Mesodermal cell (in vitro differentiated cells): ENCODE data around the gene DNAH17.

Experiments
- H3K27ac ChIP-seq: 2 replicates; pipeline ENCODE4 v1.7.0; 2013; ENCODE audit warnings: mild to moderate bottlenecking, low read depth, low read length, moderate library complexity; ENCODE audit not compliant: severe bottlenecking
- H3K36me3 ChIP-seq: 2 replicates; pipeline ENCODE4 v1.7.1; 2013; ENCODE audit warnings: mild to moderate bottlenecking, low read length, moderate library complexity; ENCODE audit not compliant: control insufficient read depth, insufficient read depth
- H3K4me1 ChIP-seq: one replicate; pipeline ENCODE4 v1.7.1; 2013; ENCODE audit warnings: mild to moderate bottlenecking, low read length; ENCODE audit not compliant: insufficient read depth, control insufficient read depth, poor library complexity, severe bottlenecking
- H3K4me3 ChIP-seq: 2 replicates; pipeline ENCODE4 v1.7.0; 2013; ENCODE audit warnings: low read length, control low read depth, mild to moderate bottlenecking; ENCODE audit not compliant: insufficient read depth, poor library complexity, severe bottlenecking; ENCODE audit errors: extremely low read depth
- H3K9me3 ChIP-seq: 2 replicates; pipeline ENCODE4 v1.7.1; 2013; ENCODE audit warnings: mild to moderate bottlenecking, low read length, moderate library complexity; ENCODE audit not compliant: control insufficient read depth
- WGBS, 2 experiments: methylation state at CpG; one replicate each; pipeline ENCODE4 v1.1.5; 2013; ENCODE audit warnings: missing lambda C conversion rate in 2 of 2; ENCODE audit not compliant: insufficient coverage in 2 of 2; 5-methylcytosine and 5-hydroxymethylcytosine counted together

The DNAH17 gene

GRCh38 chr17:78589031-78589675, 12.0 kb upstream of the DNAH17 start:
- H3K4me1 ChIP-seq = peaks cover 10% of the 10 kb centered on the region
- no peaks in the 10 kb centered on the region for H3K9me3 ChIP-seq
- WGBS, 2 experiments = 83 to 89% methylated on average over 16 to 17 of the region's 18 CpGs
- H3K27ac ChIP-seq = no peak overlapping the region
- H3K4me3 ChIP-seq = no peak overlapping the region
- H3K36me3 ChIP-seq = no peaks in the 10 kb centered on the region

DNA sequence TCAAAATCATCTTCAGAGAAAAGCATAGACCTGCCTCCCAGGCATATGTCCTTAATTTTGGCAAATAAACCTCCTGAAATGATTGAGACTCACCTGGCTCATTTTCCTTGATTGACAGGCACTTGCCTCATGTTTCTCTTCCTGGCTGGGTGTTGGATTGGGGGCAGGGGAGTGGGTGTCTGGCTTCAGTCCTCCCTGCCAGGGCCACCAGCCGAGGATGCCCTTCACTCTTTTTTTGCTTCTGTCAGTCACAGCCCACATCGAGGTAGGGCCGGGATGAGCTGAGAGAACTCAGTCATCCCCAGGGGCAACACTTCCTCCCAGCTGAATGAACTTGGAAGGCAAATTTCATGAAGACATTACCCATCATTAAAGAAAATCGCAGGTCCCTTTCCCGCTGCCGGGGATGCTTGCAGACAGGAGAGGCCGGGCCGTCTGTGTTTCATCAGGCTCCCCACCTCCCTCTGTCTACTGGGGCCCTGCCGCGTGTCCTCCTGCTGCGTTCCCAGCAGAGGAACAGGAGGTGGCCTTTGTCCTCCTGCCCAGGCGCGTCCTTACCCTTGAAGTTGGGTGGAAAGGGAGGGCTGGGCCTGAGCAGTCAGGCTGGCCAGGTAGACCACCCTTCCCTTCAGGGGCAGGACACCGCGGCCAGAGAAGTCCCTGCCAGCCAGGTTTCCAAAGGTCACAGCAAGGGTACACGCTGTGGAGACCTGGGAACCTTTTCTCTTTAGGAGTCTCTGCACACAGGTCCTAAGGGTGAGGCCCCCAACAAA, 11.2 kb upstream of the DNAH17 start:
- WGBS, 2 experiments = 78 to 86% methylated on average over 12 to 13 of the region's 16 CpGs

DNA sequence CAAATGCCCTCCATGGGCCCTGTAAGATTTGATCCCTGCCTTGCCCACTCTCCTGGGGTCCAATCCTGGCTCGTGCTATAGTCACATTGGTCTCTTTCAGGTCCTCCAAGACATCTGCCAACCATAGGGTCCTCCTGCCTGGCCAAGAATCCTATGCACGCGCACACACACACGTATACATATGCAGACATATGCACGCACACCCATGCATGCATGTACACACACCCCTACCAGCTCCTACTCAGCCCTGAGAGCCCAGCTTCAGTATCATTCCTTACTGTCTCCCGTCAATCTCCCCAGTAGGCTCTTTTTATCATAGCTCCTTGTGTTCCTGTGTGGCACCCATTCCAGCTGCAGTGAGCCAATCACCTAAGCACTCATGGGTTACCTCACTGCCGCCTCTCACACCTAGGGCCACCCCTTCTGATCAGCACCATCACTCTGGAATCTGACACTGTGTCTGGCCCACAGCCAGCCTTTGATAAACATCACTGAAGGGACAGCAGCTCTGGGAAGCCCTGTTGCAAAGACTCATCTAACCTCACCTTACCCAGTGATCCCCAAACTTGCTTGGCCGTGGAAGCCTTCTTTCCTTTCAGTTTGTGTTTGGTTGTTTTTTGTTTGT, 7.9 kb upstream of the DNAH17 start:
- Histone ChIP-seq H3K27ac (no peak overlapping the region), H3K4me3 (no peak overlapping the region), H3K36me3 (no peaks in the 10 kb centered on the region), H3K9me3 (no peaks in the 10 kb centered on the region), H3K4me1 (no peaks in the 10 kb centered on the region)
- WGBS, 2 experiments = 95 to 96% methylated on average over 6 to 7 of the region's 8 CpGs

More for the DNA sequence above, 11.2 kb upstream of the DNAH17 start:
- H3K27ac ChIP-seq = no peak overlapping the region
- H3K4me1 ChIP-seq = peaks cover 10% of the 10 kb centered on the region
- H3K4me3 ChIP-seq = no peak overlapping the region
- no peaks in the 10 kb centered on the region for H3K36me3 ChIP-seq
- H3K9me3 ChIP-seq = no peaks in the 10 kb centered on the region

DNA sequence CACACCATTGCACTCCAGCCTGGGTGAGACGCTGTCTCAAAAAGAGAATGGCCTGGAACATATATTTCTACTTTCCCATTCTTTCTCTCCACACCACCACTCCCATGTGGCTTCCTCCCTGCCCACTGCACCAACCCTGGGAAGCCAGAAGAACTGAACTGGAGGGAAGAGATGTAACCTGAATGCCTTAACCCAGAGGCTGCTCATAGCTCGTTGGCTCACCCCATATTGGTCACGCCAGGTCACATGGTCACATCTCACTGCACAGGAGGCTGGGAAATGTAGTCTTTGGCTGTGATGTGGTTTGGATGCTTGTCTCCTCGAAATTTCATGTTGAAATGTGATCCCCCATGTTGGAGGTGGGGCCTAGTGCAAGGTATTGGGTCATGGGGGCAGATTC, 5.9 kb upstream of the DNAH17 start:
- no peaks in the 10 kb centered on the region for H3K36me3 ChIP-seq
- WGBS, 2 experiments = 56 to 70% methylated on average over 4 of the region's 4 CpGs
- no peak overlapping the region for H3K27ac ChIP-seq
- no peaks in the 10 kb centered on the region for H3K4me1 ChIP-seq
- H3K4me3 ChIP-seq = no peak overlapping the region
- no peaks in the 10 kb centered on the region for H3K9me3 ChIP-seq

DNA sequence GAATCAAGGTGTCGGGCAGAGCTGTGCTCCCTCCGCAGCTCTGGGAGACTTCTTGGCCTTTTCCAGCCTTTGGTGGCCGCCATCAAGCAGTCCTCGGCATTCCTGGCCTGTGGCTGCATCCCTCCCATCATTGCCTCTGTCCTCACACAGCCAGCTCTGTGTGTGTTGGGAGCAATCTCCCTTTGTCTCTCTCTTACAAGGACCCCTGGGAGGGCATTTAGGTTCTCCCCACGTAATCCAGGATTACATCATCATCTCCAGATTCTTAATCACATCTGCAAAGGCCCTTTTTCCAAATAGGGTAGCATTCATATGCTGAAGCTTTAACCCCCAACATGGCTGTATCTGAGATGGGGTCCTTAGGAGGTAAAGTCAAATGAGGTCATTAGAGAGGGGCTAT, 4.1 kb upstream of the DNAH17 start:
- no peaks in the 10 kb centered on the region for H3K4me1 ChIP-seq
- WGBS, 2 experiments = 83 to 95% methylated on average over 3 to 4 of the region's 5 CpGs
- no peak overlapping the region for H3K27ac ChIP-seq
- no peak overlapping the region for H3K4me3 ChIP-seq
- no peaks in the 10 kb centered on the region for H3K9me3 ChIP-seq
- no peaks in the 10 kb centered on the region for H3K36me3 ChIP-seq

GRCh38 chr17:78580277-78580804, 3.1 kb upstream of the DNAH17 start:
- Histone ChIP-seq H3K4me3 (no peak overlapping the region), H3K4me1 (no peaks in the 10 kb centered on the region), H3K27ac (no peak overlapping the region), H3K9me3 (no peaks in the 10 kb centered on the region), H3K36me3 (no peaks in the 10 kb centered on the region)
- WGBS, 2 experiments = 85 to 91% methylated on average over 6 to 8 of the region's 9 CpGs

DNA sequence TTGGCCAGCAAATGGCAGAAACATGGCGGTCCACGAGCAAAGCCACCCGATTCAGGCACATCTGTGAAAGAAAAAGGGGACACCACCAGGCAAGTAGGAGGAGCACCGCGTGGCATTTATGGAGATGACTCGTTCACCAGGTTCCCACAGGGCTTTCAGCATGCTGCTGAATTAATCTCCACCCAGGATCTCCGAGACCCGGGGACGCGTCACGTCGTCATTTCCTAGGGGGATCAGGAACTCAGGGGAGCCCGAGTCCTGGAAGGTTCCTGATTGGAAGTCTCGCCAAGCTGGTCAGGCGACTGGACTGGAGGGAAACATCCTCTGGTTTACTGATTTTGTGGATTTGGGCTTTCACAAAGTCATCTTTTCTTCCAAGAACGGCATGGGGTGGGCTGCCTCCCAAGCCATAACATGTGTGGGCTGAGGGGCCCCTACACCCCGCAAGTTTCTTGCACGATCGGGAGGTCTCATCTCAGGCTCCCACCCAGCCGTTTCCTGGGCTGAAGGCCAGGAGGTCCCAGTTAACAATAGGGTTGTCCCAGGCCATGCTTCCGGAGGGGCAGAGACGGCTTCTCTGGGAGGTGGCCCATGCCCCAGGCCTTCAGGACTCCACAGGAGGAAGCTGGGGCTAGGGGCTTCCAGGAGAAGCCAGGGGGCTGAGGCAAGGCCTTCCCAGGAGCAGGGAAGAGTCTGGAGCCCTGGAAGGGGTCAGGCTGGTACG, 645 bp downstream of the DNAH17 start:
- H3K9me3 ChIP-seq = no peaks in the 10 kb centered on the region
- WGBS, 2 experiments = 87 to 89% methylated on average over 16 to 22 of the region's 23 CpGs

GRCh38 chr17:78575899-78576298, 1.3 kb downstream of the DNAH17 start:
- no peak overlapping the region for H3K27ac ChIP-seq
- H3K4me3 ChIP-seq = no peak overlapping the region
- H3K4me1 ChIP-seq = no peaks in the 10 kb centered on the region
- no peaks in the 10 kb centered on the region for H3K36me3 ChIP-seq
- 72 to 81% methylated on average over 5 to 6 of the region's 7 CpGs for WGBS, 2 experiments
- H3K9me3 ChIP-seq = no peaks in the 10 kb centered on the region

More for the DNA sequence above, 645 bp downstream of the DNAH17 start:
- H3K27ac ChIP-seq = no peak overlapping the region
- no peaks in the 10 kb centered on the region for H3K36me3 ChIP-seq
- no peak overlapping the region for H3K4me3 ChIP-seq
- H3K4me1 ChIP-seq = no peaks in the 10 kb centered on the region

DNA sequence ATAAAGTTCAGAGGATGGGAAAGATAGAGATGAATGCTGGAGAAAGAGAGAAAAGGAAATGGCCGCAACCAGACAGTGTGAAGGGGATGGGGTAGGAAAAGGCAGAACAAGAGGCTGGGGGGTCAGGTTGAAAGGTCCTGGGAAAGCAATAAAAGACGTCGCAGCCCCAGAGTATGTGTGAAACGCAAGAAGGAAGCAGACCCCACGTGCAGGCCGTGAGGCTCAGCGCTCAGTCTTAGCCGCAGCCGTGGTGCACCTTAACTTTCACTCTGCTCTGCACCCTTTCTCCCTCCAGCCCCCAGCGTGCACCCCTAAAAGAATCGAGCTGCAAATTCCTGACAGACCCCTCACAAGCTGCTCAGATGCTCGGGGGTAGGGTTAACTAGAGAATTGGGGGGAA, 1.9 kb downstream of the DNAH17 start:
- no peaks in the 10 kb centered on the region for H3K4me1 ChIP-seq
- 85 to 92% methylated on average over 8 to 10 of the region's 12 CpGs for WGBS, 2 experiments
- H3K9me3 ChIP-seq = no peaks in the 10 kb centered on the region

DNA sequence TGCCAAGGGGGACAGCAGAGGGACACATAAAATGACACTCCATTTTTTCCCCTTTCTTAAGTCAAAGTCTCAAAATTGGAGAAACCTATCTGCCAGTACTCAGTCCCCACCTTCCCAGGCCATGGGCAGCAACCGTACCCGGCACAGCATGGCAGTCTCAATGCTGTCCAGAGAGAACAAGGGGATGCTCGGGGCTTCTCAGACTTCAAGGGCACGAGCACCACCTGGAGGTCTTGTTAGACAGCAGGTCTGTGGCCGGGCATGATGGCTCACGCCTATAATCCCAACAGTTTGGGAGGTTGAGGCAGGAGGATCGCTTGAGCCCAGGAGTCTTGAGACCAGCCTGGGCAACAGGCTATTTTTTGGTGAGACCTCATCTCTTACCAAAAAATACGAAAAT, 3.2 kb downstream of the DNAH17 start:
- Histone ChIP-seq H3K27ac (no peak overlapping the region), H3K36me3 (no peaks in the 10 kb centered on the region), H3K4me1 (no peaks in the 10 kb centered on the region), H3K9me3 (no peaks in the 10 kb centered on the region), H3K4me3 (no peak overlapping the region)
- WGBS, 2 experiments = 89 to 93% methylated on average over 7 to 8 of the region's 8 CpGs

More for the DNA sequence above, 1.9 kb downstream of the DNAH17 start:
- Histone ChIP-seq H3K27ac (no peak overlapping the region), H3K4me3 (no peak overlapping the region), H3K36me3 (no peaks in the 10 kb centered on the region)
